Fibroblast of lung (primary cell): ENCODE data around the gene COPB1. TPM values are rescaled to one million over a fixed set of nuclear protein-coding genes. Genes with fewer than 3 reads are reported as not detected.

Source experiments
- DNase-seq, 2 donors: peaks; one replicate each; pipeline versions ENCODE4 v3.0.0 to v3.0.0-alpha.2; 2010; ENCODE audit warnings: low read depth in 2 of 2
- H2AFZ ChIP-seq: 2 replicates; pipeline ENCODE4 v1.5.1; 2012; ENCODE audit warnings: low read length, control low read depth, inconsistent platforms
- H3K27ac ChIP-seq: 2 replicates; pipeline ENCODE4 v1.5.1; 2011; ENCODE audit warnings: low read length, control low read depth; ENCODE audit not compliant: insufficient read depth
- H3K27me3 ChIP-seq: 2 replicates; pipeline ENCODE4 v1.5.1; 2011; ENCODE audit warnings: mild to moderate bottlenecking, low read length; ENCODE audit not compliant: control insufficient read depth, insufficient read depth
- H3K36me3 ChIP-seq: 2 replicates; pipeline ENCODE4 v1.5.1; 2011; ENCODE audit warnings: low read length; ENCODE audit not compliant: control insufficient read depth, insufficient read depth
- H3K4me1 ChIP-seq: 2 replicates; pipeline ENCODE4 v1.5.1; 2011; ENCODE audit warnings: low read length; ENCODE audit not compliant: control insufficient read depth, insufficient read depth; ENCODE audit errors: extremely low read depth
- H3K4me2 ChIP-seq: 2 replicates; pipeline ENCODE4 v1.5.1; 2011; ENCODE audit warnings: low read length, control low read depth; ENCODE audit not compliant: insufficient read depth; ENCODE audit errors: extremely low read depth
- H3K4me3 ChIP-seq, 4 experiments: fragments of 200-600 bp in 1 of 4; sonication (generic) in 1 of 4; replicated peaks in 1 of 4; 2 replicates each; pipeline ENCODE4 v1.5.1; 2011 to 2016; ENCODE audit warnings: low read length in 4 of 4, low read depth in 3 of 4, mild to moderate bottlenecking in 3 of 4, control low read depth in 2 of 4, inconsistent platforms in 1 of 4, mixed read lengths in 1 of 4; ENCODE audit not compliant: insufficient read depth in 1 of 4; ENCODE audit errors: control extremely low read depth in 1 of 4
- H3K79me2 ChIP-seq: 2 replicates; pipeline ENCODE4 v1.5.1; 2012; ENCODE audit warnings: mild to moderate bottlenecking, low read length, inconsistent platforms; ENCODE audit not compliant: control insufficient read depth, insufficient read depth
- H3K9ac ChIP-seq: 2 replicates; pipeline ENCODE4 v1.5.1; 2011; ENCODE audit warnings: mild to moderate bottlenecking, low read length, control low read depth; ENCODE audit not compliant: insufficient read depth
- H3K9me3 ChIP-seq: 2 replicates; pipeline ENCODE4 v1.5.1; 2012; ENCODE audit warnings: low read depth, low read length; ENCODE audit not compliant: control insufficient read depth, insufficient read depth
- H4K20me1 ChIP-seq: 2 replicates; pipeline ENCODE4 v1.5.1; 2011; ENCODE audit warnings: low read length; ENCODE audit not compliant: control insufficient read depth, insufficient read depth; ENCODE audit errors: extremely low read depth
- EZH2 ChIP-seq: IDR thresholded peaks from 2 replicates; pipeline ENCODE4 v1.5.1; 2012; ENCODE audit warnings: low read length, control low read depth, mild to moderate bottlenecking; ENCODE audit errors: missing control alignments
- polyA plus RNA-seq, 2 donors: library from polyadenylated mRNA; depleted of rRNA in 1 of 2; stranded (reverse) in 1 of 2; unstranded in 1 of 2; fragments of >200 nt; gene quantifications; 2 replicates each; pipeline ENCODE4 v1.2.1, GENCODE V29; 2011 to 2012; ENCODE audit warnings: missing spikeins in 1 of 2
- total RNA-seq: library from RNA; depleted of rRNA; stranded (reverse); fragments of >200 nt; gene quantifications from 2 replicates; pipeline ENCODE4 v1.2.1, GENCODE V29; 2014
- TF ChIP-seq, protein P1 (sequence below), 2 donors: IDR thresholded peaks in 1 of 2; conservative IDR thresholded peaks in 1 of 2; 1 replicate in 1 of 2; 2 replicates in 1 of 2; pipeline ENCODE4 v1.5.1; 2011 to 2012; ENCODE audit warnings: low read length in 2 of 2, control low read depth in 1 of 2, inconsistent platforms in 1 of 2, low read depth in 1 of 2, mild to moderate bottlenecking in 1 of 2

Gene COPB1
- total and polyA plus RNA-seq, 2 donors (not counting 1 experiment from before 2014, with no cell fraction given): 264 to 292 TPM

DNA sequence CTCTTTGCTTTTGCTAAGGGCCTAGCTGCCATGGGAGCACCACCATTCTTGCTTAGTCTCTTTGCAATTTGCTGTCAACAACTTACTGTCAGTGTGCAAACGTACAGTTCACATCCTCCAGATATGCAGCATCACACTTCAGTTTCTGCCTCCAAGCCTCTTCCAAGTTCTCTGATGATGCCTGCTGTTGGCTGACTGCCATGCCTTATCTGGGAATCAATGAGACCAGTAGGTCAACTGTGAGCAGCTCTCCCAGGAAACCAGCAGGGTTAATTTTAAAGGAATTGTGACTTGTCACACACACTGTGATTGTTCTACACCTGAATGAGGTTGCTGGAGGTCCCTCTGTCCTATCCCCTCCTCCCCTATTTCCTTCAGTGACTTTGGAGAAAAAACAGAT, 56.0 kb downstream of the COPB1 start:
- no peaks in the 10 kb centered on the region for H3K27me3 ChIP-seq
- no peaks in the 10 kb centered on the region for H3K9me3 ChIP-seq
- no peak overlapping the region for H3K4me3 ChIP-seq
- H3K36me3 ChIP-seq: no peaks in the 10 kb centered on the region
- no peak overlapping the region for H3K4me2 ChIP-seq
- peaks cover 6% of the 10 kb centered on the region for H3K4me1 ChIP-seq
- TF ChIP-seq, protein P1, sequence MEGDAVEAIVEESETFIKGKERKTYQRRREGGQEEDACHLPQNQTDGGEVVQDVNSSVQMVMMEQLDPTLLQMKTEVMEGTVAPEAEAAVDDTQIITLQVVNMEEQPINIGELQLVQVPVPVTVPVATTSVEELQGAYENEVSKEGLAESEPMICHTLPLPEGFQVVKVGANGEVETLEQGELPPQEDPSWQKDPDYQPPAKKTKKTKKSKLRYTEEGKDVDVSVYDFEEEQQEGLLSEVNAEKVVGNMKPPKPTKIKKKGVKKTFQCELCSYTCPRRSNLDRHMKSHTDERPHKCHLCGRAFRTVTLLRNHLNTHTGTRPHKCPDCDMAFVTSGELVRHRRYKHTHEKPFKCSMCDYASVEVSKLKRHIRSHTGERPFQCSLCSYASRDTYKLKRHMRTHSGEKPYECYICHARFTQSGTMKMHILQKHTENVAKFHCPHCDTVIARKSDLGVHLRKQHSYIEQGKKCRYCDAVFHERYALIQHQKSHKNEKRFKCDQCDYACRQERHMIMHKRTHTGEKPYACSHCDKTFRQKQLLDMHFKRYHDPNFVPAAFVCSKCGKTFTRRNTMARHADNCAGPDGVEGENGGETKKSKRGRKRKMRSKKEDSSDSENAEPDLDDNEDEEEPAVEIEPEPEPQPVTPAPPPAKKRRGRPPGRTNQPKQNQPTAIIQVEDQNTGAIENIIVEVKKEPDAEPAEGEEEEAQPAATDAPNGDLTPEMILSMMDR (conservative IDR thresholded peaks at IDR 0.05 in 1 of 2, IDR thresholded peaks at IDR 0.05 in 1 of 2; ENCODE audit: low read depth in 1 of 2, low read length in 2 of 2): no peak
- TF ChIP-seq EZH2: no peak
- no peaks in the 10 kb centered on the region for H4K20me1 ChIP-seq
- no peak overlapping the region for H3K27ac ChIP-seq
- DNase-seq: peak; percentile 49 to 64
- H3K9ac ChIP-seq: no peak overlapping the region
- no peak overlapping the region for H2AFZ ChIP-seq
- H3K79me2 ChIP-seq: no peaks in the 10 kb centered on the region

- H2AFZ ChIP-seq: no peak overlapping the region
- no peak overlapping the region for H3K4me2 ChIP-seq
- no peaks in the 10 kb centered on the region for H3K4me1 ChIP-seq
- no peak for DNase-seq
- no peak overlapping the region for H3K4me3 ChIP-seq
- no peak for TF ChIP-seq EZH2
- TF ChIP-seq, protein P1 (conservative IDR thresholded peaks at IDR 0.05 in 1 of 2, IDR thresholded peaks at IDR 0.05 in 1 of 2; ENCODE audit: low read depth in 1 of 2, low read length in 2 of 2): no peak
- no peak overlapping the region for H3K9ac ChIP-seq
- H3K79me2 ChIP-seq: no peaks in the 10 kb centered on the region
- no peaks in the 10 kb centered on the region for H4K20me1 ChIP-seq
- no peak overlapping the region for H3K27ac ChIP-seq
- H3K27me3 ChIP-seq: no peaks in the 10 kb centered on the region
- H3K9me3 ChIP-seq: no peaks in the 10 kb centered on the region
- no peaks in the 10 kb centered on the region for H3K36me3 ChIP-seq
Observed at GRCh38 chr11:14435717-14436512, 63.7 kb downstream of the COPB1 start.

DNA sequence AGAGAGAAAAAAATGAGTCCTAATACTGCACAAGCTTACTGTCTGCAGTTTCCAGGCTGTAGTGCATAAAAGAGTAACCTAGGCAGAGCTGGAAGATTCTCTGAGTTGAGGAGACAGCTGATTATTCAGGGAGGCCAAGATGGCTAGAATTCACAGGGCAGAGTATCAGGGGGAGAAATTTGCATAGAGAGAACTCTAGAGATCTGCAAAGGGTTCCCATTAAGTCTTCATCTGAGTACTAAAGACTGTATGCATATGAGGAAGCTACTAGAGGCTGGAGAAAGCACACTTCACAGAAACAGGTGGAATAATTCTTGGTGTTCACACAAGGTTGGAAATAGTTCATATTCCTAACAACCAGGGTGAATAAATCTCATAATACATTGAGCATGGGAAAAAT, 74.0 kb downstream of the COPB1 start:
- no peaks in the 10 kb centered on the region for H3K27me3 ChIP-seq
- TF ChIP-seq, protein P1 (conservative IDR thresholded peaks at IDR 0.05 in 1 of 2, IDR thresholded peaks at IDR 0.05 in 1 of 2; ENCODE audit: low read depth in 1 of 2, low read length in 2 of 2): no peak
- no peak for TF ChIP-seq EZH2
- peaks cover 20% of the 10 kb centered on the region for H3K4me1 ChIP-seq
- no peak overlapping the region for H3K4me2 ChIP-seq
- DNase-seq: no peak
- H3K27ac ChIP-seq: no peak overlapping the region
- no peaks in the 10 kb centered on the region for H3K79me2 ChIP-seq
- no peak overlapping the region for H3K4me3 ChIP-seq
- H2AFZ ChIP-seq: no peak overlapping the region
- H3K9me3 ChIP-seq: no peaks in the 10 kb centered on the region
- no peaks in the 10 kb centered on the region for H3K36me3 ChIP-seq
- no peaks in the 10 kb centered on the region for H4K20me1 ChIP-seq
- H3K9ac ChIP-seq: no peak overlapping the region
